Natural killer cell (primary cell): ENCODE data around the gene ORAI3. TPM values are rescaled to one million over a fixed set of nuclear protein-coding genes. Genes with fewer than 3 reads are reported as not detected.

ENCODE experiments used
- ATAC-seq, 3 donors: fragments of 150-1000 bp in 2 of 3; fragments of 200-7000 bp in 1 of 3; cut with Tn5 transposase; 1 replicate in 1 of 3; 2 replicates in 2 of 3; pipeline ENCODE4 v1.10.0; 2021; ENCODE audit warnings: mild to moderate bottlenecking in 2 of 3, moderate library complexity in 2 of 3
- DNase-seq, 2 donors: peaks; one replicate each; pipeline versions ENCODE4 v3.0.0 to v3.0.0-alpha.2; 2013 to 2021; ENCODE audit warnings: mixed read lengths in 1 of 2
- H3K27ac ChIP-seq: one replicate; pipeline ENCODE4 v1.5.1; 2013; ENCODE audit warnings: mild to moderate bottlenecking, low read length
- H3K27me3 ChIP-seq: one replicate; pipeline ENCODE4 v1.6.1; 2013; ENCODE audit warnings: low read length; ENCODE audit not compliant: control insufficient read depth, insufficient read depth
- H3K36me3 ChIP-seq: one replicate; pipeline ENCODE4 v1.6.1; 2013; ENCODE audit warnings: low read length; ENCODE audit not compliant: control insufficient read depth, insufficient read depth
- H3K4me1 ChIP-seq: one replicate; pipeline ENCODE4 v1.6.1; 2013; ENCODE audit warnings: low read length; ENCODE audit not compliant: control insufficient read depth, insufficient read depth
- H3K4me3 ChIP-seq: one replicate; pipeline ENCODE4 v1.5.1; 2013; ENCODE audit warnings: low read length
- H3K9me3 ChIP-seq: one replicate; pipeline ENCODE4 v1.6.1; 2013; ENCODE audit warnings: low read length; ENCODE audit not compliant: control insufficient read depth, insufficient read depth
- H3K27ac Mint-ChIP-seq, 2 donors: one replicate each; pipeline ENCODE4 v1.8.0; 2022; ENCODE audit warnings: mild to moderate bottlenecking in 2 of 2, mixed read lengths in 2 of 2, moderate library complexity in 1 of 2
- H3K27me3 Mint-ChIP-seq, 2 donors: one replicate each; pipeline ENCODE4 v1.8.0; 2022; ENCODE audit warnings: low read depth in 2 of 2, mixed read lengths in 2 of 2
- H3K36me3 Mint-ChIP-seq: one replicate; pipeline ENCODE4 v1.8.0; 2022; ENCODE audit warnings: mixed read lengths
- H3K4me1 Mint-ChIP-seq, 2 donors: one replicate each; pipeline ENCODE4 v1.8.0; 2022; ENCODE audit warnings: mixed read lengths in 2 of 2
- H3K4me3 Mint-ChIP-seq: one replicate; pipeline ENCODE4 v1.8.0; 2022; ENCODE audit warnings: mild to moderate bottlenecking, moderate library complexity, mixed read lengths
- H3K9me3 Mint-ChIP-seq, 2 donors: one replicate each; pipeline ENCODE4 v1.8.0; 2022; ENCODE audit warnings: mixed read lengths in 2 of 2
- WGBS: methylation state at CpG from one replicate; pipeline ENCODE4 v1.1.7; 2013; ENCODE audit warnings: missing lambda C conversion rate; ENCODE audit not compliant: insufficient coverage; 5-methylcytosine and 5-hydroxymethylcytosine counted together
- intact Hi-C: fragments of 100-400 bp; cut with micrococcal nuclease; formaldehyde crosslinking; loops from one replicate; pipeline ENCODE4 v1.14.2; 2022
- total RNA-seq, 4 donors: library from RNA; stranded (reverse); fragments of 120-200 nt in 1 of 4; gene quantifications; one replicate each; pipeline versions ENCODE4 v1.2.3 to v1.2.4, GENCODE V29; 2013 to 2022
- TF ChIP-seq, protein P1 (sequence below): fragments of 200-600 bp; IDR thresholded peaks from one replicate; pipeline ENCODE4 v1.8.0; 2022; ENCODE audit warnings: antibody characterized with exemption

ORAI3 gene
- total RNA-seq, 3 donors from 2014 or later (not counting 1 experiment from before 2014, with no cell fraction given): 10.8 to 19.8 (median 12.8) TPM

DNA sequence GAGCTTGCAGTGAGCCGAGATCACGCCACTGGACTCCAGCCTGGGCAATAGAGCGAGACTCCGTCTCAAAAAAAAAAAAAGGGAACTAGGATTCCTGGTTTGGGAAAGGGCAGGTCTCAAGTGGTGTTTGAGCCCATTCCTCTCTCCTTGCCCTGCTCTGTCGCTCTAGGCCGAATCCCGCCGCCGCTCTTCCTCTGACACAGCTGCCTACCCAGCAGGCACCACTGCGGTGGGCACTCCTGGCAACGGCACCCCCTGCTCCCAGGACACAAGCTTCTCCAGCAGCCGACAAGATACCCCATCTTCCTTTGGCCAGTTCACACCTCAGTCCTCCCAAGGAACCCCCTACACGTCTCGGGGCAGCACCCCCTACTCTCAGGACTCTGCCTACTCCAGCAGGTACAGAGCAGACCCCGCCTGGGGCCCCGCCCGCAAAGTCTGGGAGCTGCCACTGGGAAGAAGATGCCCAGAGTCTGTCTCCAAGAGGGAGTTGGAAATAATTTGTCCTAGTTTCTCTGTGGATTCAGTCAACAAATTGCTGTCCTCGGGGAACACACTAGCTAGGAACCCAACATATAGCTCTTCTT lies 15.2 kb downstream of the ORAI3 start:
- Histone ChIP-seq H3K4me1 (peaks cover 4% of the 10 kb centered on the region), H3K4me3 (no peak overlapping the region), H3K27ac (no peak overlapping the region), H3K36me3 (peaks cover 84% of the 10 kb centered on the region), H3K27me3 (no peaks in the 10 kb centered on the region), H3K9me3 (no peaks in the 10 kb centered on the region)
- 95% methylated on average over 18 of the region's 18 CpGs for WGBS
- no peak for DNase-seq
- peaks cover 6% of the 10 kb centered on the region for H3K36me3 Mint-ChIP-seq
- ATAC-seq: no peak
- intact Hi-C loops: no loop called here
- TF ChIP-seq, protein P1, sequence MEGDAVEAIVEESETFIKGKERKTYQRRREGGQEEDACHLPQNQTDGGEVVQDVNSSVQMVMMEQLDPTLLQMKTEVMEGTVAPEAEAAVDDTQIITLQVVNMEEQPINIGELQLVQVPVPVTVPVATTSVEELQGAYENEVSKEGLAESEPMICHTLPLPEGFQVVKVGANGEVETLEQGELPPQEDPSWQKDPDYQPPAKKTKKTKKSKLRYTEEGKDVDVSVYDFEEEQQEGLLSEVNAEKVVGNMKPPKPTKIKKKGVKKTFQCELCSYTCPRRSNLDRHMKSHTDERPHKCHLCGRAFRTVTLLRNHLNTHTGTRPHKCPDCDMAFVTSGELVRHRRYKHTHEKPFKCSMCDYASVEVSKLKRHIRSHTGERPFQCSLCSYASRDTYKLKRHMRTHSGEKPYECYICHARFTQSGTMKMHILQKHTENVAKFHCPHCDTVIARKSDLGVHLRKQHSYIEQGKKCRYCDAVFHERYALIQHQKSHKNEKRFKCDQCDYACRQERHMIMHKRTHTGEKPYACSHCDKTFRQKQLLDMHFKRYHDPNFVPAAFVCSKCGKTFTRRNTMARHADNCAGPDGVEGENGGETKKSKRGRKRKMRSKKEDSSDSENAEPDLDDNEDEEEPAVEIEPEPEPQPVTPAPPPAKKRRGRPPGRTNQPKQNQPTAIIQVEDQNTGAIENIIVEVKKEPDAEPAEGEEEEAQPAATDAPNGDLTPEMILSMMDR: no peak
- H3K9me3 Mint-ChIP-seq: no peaks in the 10 kb centered on the region
- no peak overlapping the region for H3K4me3 Mint-ChIP-seq
- no peaks in the 10 kb centered on the region for H3K27me3 Mint-ChIP-seq
- H3K27ac Mint-ChIP-seq: no peak overlapping the region
- H3K4me1 Mint-ChIP-seq: peaks cover 16 to 18% of the 10 kb centered on the region in 2 donors

DNA sequence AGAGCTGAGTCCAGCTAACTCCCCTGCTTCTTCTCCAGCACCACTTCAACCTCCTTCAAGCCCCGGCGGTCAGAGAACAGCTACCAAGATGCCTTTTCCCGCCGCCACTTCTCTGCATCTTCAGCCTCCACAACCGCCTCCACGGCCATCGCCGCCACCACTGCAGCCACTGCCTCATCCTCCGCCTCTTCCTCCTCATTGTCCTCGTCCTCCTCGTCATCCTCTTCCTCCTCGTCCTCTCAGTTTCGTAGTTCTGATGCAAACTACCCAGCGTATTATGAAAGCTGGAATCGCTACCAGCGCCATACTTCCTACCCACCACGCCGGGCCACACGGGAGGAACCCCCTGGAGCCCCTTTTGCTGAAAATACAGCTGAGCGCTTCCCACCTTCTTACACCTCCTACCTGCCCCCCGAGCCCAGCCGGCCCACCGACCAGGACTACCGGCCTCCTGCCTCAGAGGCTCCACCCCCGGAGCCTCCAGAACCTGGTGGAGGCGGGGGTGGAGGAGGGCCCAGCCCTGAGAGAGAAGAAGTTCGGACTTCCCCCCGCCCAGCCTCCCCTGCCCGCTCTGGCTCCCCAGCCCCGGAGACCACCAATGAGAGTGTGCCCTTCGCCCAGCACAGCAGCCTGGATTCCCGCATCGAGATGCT lies 15.8 kb downstream of the ORAI3 start:
- H3K36me3 Mint-ChIP-seq: peaks cover 6% of the 10 kb centered on the region

DNA sequence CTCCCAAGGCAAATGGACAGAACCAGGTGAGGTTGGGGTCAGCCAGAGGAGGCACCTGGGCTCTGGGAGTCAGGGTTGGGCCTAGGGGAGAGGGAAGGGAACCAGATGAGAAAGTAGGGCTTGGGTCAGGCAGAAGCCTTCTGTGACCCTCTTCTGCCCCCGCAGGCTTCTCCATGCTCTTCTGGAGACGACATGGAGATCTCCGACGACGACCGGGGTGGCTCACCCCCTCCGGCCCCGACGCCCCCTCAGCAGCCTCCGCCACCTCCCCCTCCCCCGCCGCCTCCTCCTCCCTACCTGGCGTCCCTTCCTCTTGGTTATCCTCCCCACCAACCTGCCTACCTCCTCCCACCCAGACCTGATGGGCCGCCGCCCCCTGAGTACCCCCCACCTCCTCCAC lies 16.6 kb downstream of the ORAI3 start:
- ATAC-seq (no peak), DNase-seq (no peak)
- Mint-ChIP-seq H3K27ac (no peak overlapping the region), H3K4me1 (peaks cover 1 to 5% of the 10 kb centered on the region in 2 donors), H3K4me3 (no peak overlapping the region), H3K36me3 (no peaks in the 10 kb centered on the region), H3K27me3 (no peaks in the 10 kb centered on the region), H3K9me3 (no peaks in the 10 kb centered on the region)
- peaks cover 79% of the 10 kb centered on the region for H3K36me3 ChIP-seq
- no peaks in the 10 kb centered on the region for H3K9me3 ChIP-seq
- no peaks in the 10 kb centered on the region for H3K27me3 ChIP-seq
- TF ChIP-seq, protein P1: no peak
- H3K27ac ChIP-seq: no peak overlapping the region
- no peak overlapping the region for H3K4me3 ChIP-seq
- no peaks in the 10 kb centered on the region for H3K4me1 ChIP-seq
- intact Hi-C loops: no loop called here
- 93% methylated on average over 15 of the region's 15 CpGs for WGBS

More for the DNA sequence above, 15.8 kb downstream of the ORAI3 start:
- no peaks in the 10 kb centered on the region for H3K27me3 ChIP-seq
- peaks cover 9 to 11% of the 10 kb centered on the region in 2 donors for H3K4me1 Mint-ChIP-seq
- H3K4me3 ChIP-seq: no peak overlapping the region
- intact Hi-C loops: no loop called here
- TF ChIP-seq, protein P1: no peak
- H3K27ac ChIP-seq: no peak overlapping the region
- H3K9me3 ChIP-seq: no peaks in the 10 kb centered on the region
- H3K4me1 ChIP-seq: no peaks in the 10 kb centered on the region
- H3K36me3 ChIP-seq: peaks cover 84% of the 10 kb centered on the region
- WGBS: 95% methylated on average over 33 of the region's 33 CpGs
- no peak overlapping the region for H3K4me3 Mint-ChIP-seq
- H3K27me3 Mint-ChIP-seq: no peaks in the 10 kb centered on the region
- no peak for DNase-seq
- no peaks in the 10 kb centered on the region for H3K9me3 Mint-ChIP-seq
- ATAC-seq: no peak
- H3K27ac Mint-ChIP-seq: no peak overlapping the region
